ENCODE measurements around the gene CEP89. TPM values are rescaled to one million over a fixed set of nuclear protein-coding genes. Genes with fewer than 3 reads are reported as not detected.
"Not testable (repeated sequence)": the region's sequence is repeated elsewhere in the genome, so short reads cannot be mapped to it uniquely, and the experiment has no call there.

CEP89 gene
- total RNA-seq, 1 donor from 2014 or later, result 7.8 TPM

GRCh38 chr19:32909257-32909656, 62.5 kb downstream of the CEP89 start:
- ATAC-seq, result no peak
- no peak for DNase-seq (ENCODE audit: missing footprints)
- intact Hi-C loops (cut with DNase I), result no loop called here

- DNase-seq (ENCODE audit: missing footprints) (no peak), ATAC-seq (no peak)
- intact Hi-C loops (cut with DNase I), result no loop called here
Measured at GRCh38 chr19:32908641-32909190, 63.0 kb downstream of the CEP89 start.

GRCh38 chr19:32902448-32902847, 69.3 kb downstream of the CEP89 start:
- intact Hi-C loops (cut with DNase I), result no loop called here
- DNase-seq (ENCODE audit: missing footprints), result no peak
- ATAC-seq, result no peak

DNA sequence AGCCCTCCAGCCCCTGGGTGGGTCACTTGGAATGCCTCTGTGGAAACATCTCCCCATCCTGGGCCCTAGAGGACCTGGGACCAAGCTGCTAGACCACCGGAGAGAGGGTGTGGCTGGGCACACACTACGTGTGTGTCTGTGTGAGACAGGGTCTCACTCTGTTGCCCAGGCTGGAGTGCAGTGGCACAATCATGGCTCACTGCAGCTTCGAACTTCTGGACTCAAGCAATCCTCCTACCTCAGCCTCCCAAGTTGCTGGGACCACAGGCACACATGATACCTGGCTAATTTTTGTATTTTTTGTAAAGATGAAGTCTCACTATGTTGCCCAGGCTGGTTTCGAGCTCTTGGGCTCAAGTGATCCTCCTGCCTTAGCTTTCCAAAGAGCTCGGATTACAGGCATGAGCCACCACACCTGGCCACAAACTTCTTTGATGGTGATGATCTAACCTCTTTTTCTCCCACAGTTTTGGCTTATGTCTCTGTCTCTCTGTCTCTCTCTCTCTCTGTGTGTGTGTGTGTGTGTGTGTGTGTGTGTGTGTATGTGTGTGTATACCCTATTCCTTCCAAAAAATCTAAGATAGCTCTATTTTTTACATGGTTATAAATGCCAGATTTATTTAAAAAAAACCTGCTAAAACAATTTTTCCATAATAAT, 70.1 kb downstream of the CEP89 start:
- DNase-seq (ENCODE audit: missing footprints), result no peak
- ATAC-seq, result no peak
- intact Hi-C loops (cut with DNase I), result no loop called here

DNA sequence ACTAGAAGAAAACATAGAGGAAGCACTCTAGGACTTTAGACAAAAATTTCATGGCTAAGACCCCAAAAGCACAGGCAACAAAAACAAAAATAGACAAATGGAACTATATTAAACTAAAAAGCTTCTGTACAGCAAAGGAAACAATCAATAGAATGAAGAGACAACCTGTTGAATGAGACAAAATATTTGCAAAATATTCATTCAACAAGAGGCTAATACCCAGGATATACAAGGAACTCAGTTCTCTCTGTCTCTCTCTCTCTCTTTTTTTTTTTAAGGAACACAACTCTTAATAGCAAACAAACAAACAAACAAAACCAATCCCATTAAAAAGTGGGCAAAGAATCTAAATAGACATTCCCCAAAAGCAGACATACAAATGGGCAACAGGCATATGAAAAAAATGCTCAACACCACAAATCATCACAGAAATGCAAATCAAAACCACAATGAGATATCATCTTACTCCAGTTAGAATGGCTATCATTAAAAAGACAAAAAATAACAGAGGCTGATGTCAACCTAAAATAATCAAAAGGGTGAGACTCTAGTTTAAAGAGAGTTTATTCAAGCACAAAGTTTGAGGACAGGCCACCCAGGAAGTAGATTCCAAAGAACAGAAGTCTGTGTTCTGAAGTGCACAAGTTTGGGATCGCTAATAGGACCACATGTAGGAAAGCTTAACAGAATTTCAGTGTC, 75.1 kb downstream of the CEP89 start:
- DNase-seq (ENCODE audit: missing footprints) (no peak), ATAC-seq (no peak)
- intact Hi-C loops (cut with DNase I), result no loop called here

DNA sequence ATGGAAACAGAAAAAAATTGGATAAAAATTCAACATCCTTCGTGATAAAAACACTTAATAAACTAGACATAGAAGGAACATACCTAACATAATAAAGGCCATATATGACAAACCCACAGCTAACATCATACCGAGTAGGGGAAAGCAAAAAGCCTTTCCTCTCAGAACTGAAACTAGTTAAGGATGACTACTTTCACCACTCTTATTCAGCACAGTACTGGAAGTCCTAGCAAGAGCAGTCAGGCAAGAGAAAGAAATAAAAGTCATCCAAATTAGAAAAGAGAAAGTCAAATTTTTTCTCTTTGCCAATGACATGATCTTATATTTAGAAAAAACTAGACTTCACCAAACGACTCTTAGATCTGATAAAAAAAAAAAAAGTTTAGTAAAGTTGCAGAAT, 76.4 kb downstream of the CEP89 start:
- no peak for ATAC-seq
- intact Hi-C loops (cut with DNase I), result no loop called here
- no peak for DNase-seq (ENCODE audit: missing footprints)

- no peak for ATAC-seq
- DNase-seq (ENCODE audit: missing footprints), result no peak
- intact Hi-C loops (cut with DNase I), result no loop called here
Measured at GRCh38 chr19:32891609-32892008, 80.1 kb downstream of the CEP89 start.

DNA sequence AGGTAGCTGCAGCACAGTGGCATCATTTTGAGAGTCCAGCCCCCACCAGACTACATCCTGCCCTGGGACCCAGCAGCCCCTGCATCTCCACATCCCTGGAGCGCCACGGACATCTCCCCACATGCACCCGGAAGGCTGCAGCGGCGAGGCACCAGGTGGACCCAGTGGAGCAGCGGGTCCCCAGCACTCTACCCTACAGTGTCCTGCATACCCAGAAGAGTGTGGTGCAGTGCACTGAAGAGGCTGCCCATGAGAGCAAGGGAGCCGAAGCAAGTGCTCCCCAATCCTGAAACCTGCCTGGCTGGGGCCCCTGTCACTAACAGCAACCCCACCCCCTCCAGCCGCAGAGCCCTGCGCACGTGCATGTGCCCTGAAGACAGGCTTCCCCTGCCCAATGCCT, 80.9 kb downstream of the CEP89 start:
- DNase-seq (ENCODE audit: missing footprints) (no peak), ATAC-seq (no peak)
- intact Hi-C loops (cut with DNase I), result no loop called here

DNA sequence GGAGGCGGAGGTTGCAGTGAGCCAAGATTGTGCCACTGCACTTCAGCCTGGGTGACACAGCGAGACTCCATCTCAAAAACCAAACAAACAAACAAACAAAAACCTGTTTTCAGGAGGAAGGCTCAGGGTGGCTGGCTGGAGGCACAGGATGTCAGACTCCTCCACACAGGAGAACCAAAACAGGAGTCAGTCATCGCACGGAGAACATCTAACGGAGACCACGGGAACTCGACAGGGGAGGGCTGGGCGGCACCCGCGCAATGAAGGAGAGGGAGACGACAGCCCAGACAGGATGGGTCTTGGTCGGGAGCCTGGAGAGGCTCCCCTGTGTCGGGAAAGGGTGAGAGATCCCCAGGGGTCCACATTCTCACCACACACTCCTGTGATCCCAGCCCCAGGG, 81.4 kb downstream of the CEP89 start:
- ATAC-seq, result no peak
- intact Hi-C loops (cut with DNase I), result no loop called here
- no peak for DNase-seq (ENCODE audit: missing footprints)

GRCh38 chr19:32889137-32889934, 82.4 kb downstream of the CEP89 start:
- no peak for ATAC-seq
- no peak for DNase-seq (ENCODE audit: missing footprints)
- intact Hi-C loops (cut with DNase I), result no loop called here

DNA sequence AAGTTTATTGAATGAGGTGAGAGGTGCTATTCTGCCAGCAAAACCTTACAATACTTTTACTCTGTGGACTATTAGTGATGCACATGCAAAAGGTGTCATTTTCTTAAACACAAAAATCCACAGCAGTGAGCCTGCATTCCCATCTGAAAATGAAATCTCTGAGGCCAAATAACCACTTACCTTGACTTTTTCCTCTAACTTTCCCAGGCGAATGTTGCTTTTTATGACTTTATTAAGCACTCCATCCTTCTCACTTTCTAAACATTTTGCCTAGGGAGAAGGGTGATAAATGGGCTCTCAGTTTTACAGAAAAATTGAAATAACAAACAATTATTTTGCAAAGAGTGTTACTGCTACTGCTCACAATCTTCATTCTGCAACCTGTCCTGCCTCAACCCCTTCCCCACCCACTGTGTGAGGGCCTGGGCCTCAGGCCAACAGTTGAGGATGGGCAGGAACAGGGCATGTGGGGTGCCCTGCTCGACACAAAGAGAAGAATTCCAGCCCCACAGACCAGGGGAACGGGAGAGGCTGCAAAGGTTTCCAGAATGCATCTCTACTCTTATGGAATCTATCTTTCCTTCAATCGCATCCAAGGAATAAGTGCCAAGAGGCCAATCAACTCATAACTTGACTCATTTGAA, 84.1 kb downstream of the CEP89 start:
- ATAC-seq, result no peak
- no peak for DNase-seq (ENCODE audit: missing footprints)
- intact Hi-C loops (cut with DNase I), result no loop called here

GRCh38 chr19:32886241-32886640, 85.5 kb downstream of the CEP89 start:
- DNase-seq (ENCODE audit: missing footprints) (no peak), ATAC-seq (no peak)
- intact Hi-C loops (cut with DNase I), result no loop called here

- intact Hi-C loops (cut with DNase I); ATAC-seq; DNase-seq (ENCODE audit: missing footprints): not testable (repeated sequence)
Measured at GRCh38 chr19:32885255-32885654, 86.5 kb downstream of the CEP89 start.

- intact Hi-C loops (cut with DNase I), result no loop called here
- no peak for ATAC-seq
- no peak for DNase-seq (ENCODE audit: missing footprints)
Measured at GRCh38 chr19:32881766-32882165, 90.0 kb downstream of the CEP89 start.

DNA sequence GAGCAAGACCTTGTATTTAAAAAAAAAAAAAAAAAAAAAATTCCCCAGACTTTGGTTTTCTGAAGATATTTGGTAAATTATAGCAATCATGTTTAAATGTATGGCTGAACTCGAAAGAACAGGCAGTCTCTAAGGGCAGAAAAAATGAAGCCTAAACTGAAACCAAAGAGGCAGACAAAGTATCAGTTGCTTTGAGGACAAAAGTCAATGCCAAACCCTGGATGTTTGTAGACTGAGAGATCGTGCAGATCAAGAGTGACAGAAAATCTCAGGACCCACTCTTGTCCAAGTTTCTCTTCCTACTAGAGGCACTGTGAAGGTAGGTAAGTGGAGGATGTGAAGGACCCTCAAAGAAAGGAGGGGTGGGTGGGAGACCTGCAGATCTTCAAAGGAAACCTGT, 91.1 kb downstream of the CEP89 start:
- DNase-seq (ENCODE audit: missing footprints) (no peak), ATAC-seq (no peak)
- intact Hi-C loops (cut with DNase I), result no loop called here

GRCh38 chr19:32879741-32880140, 92.0 kb downstream of the CEP89 start:
- DNase-seq (ENCODE audit: missing footprints), result no peak
- intact Hi-C loops (cut with DNase I), result no loop called here
- no peak for ATAC-seq

GRCh38 chr19:32878988-32879387, 92.8 kb downstream of the CEP89 start:
- no peak for DNase-seq (ENCODE audit: missing footprints)
- intact Hi-C loops (cut with DNase I), result no loop called here

DNA sequence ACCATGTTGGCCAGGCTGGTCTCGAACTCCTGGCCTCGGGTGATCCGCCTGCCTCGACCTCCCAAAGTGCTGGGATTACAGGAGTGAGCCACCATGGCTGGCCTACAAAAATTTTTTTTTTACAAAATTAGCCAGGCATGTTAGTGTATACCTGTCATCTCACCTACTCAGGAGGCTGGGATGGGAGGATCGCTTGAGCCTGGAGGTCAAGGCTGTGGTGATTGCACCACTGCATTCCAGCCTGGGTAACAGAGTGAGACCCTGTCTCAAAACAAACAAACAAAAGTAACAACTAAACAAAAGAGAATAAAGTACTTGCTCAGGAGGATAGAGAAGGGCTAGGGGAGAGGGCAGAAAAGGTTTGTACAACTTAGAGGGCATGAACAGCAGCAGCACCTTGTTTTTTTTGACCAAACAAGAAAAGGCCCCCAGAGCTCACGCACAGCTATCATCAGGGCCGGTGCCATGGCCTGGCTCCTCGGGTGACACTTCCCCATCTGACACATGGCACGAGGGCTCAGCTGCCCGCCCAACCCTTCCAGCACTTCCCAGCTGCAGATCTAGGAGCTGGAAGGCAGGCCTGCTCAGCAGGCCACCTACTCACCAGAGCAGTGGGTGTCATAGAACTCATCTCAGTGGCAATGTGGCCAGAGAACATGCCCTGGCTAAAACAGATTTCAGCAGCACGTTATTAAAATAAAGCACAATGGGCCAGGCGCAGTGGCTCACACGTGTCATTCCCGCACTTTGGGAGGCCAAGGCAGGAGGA, 93.6 kb downstream of the CEP89 start:
- intact Hi-C loops (cut with DNase I), result no loop called here
- no peak for DNase-seq (ENCODE audit: missing footprints)
- no peak for ATAC-seq

More at GRCh38 chr19:32878988-32879387, 92.8 kb downstream of the CEP89 start:
- no peak for ATAC-seq

Measured in Right ventricle myocardium inferior (tissue), 1 donor.